KMS-11 (cell line): ENCODE measurements around the gene C16orf86.

Source experiments
- H2AFZ ChIP-seq: fragments of 200-600 bp; sonication (generic); 2 replicates; pipeline ENCODE4 v1.6.1; 2016; ENCODE audit warnings: antibody characterized with exemption, mixed run types, low read depth
- H3K27ac ChIP-seq: fragments of 200-600 bp; sonication (generic); 2 replicates; pipeline ENCODE4 v1.6.1; 2016; ENCODE audit warnings: mild to moderate bottlenecking, mixed run types
- H3K27me3 ChIP-seq: fragments of 200-600 bp; sonication (generic); 2 replicates; pipeline ENCODE4 v1.6.1; 2017; ENCODE audit warnings: mild to moderate bottlenecking, low read depth, mixed run types, moderate library complexity; ENCODE audit not compliant: insufficient read depth
- H3K36me3 ChIP-seq: fragments of 200-600 bp; sonication (generic); 2 replicates; pipeline ENCODE4 v1.6.1; 2017; ENCODE audit warnings: mild to moderate bottlenecking, mixed run types; ENCODE audit not compliant: insufficient read depth
- H3K4me1 ChIP-seq: fragments of 200-600 bp; sonication (generic); 2 replicates; pipeline ENCODE4 v1.6.1; 2016; ENCODE audit warnings: mild to moderate bottlenecking, low read depth, mixed run types; ENCODE audit not compliant: poor library complexity, severe bottlenecking
- H3K4me2 ChIP-seq: fragments of 200-600 bp; sonication (generic); 2 replicates; pipeline ENCODE4 v1.7.0; 2016; ENCODE audit warnings: mild to moderate bottlenecking, mixed run types
- H3K4me3 ChIP-seq: fragments of 200-600 bp; sonication (generic); IDR thresholded peaks from 2 replicates; pipeline ENCODE4 v1.6.1; 2017; ENCODE audit warnings: low read depth, low read length, mixed read lengths; ENCODE audit not compliant: insufficient read depth
- H3K79me2 ChIP-seq: fragments of 200-600 bp; sonication (generic); 2 replicates; pipeline ENCODE4 v1.6.1; 2016; ENCODE audit warnings: low read depth, mixed run types; ENCODE audit not compliant: insufficient read depth
- H3K9ac ChIP-seq: fragments of 200-600 bp; sonication (generic); 2 replicates; pipeline ENCODE4 v1.6.1; 2016; ENCODE audit warnings: mild to moderate bottlenecking, mixed run types
- H4K20me1 ChIP-seq: fragments of 200-600 bp; sonication (generic); 2 replicates; pipeline ENCODE4 v1.6.1; 2016; ENCODE audit warnings: mild to moderate bottlenecking, mixed run types; ENCODE audit not compliant: insufficient read depth
- TF ChIP-seq, protein P1 (sequence below): fragments of 200-600 bp; sonication (generic); conservative IDR thresholded peaks from 2 replicates; pipeline ENCODE4 v1.6.1; 2017; ENCODE audit warnings: low read depth, mild to moderate bottlenecking, antibody characterized with exemption, low read length, moderate library complexity, mixed read lengths

The C16orf86 gene

DNA sequence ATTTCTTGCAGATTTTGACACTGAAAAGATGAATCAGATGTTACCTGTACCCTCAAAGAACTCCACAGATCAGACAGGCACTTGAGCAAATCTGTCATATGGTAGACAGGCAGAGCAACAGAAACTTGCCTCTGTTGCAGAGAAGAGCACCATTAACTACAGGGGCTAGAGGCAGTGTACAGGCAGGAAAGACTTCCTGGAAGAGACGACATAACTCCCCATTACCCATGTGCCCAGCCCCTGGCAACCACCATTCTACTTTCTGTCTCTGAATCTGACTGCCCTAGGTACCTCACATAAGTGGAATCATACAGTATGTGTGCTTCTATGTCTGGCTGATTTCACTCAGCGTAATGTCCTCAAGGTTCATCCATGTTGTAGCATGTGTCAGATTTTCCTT is 37.0 kb downstream of the C16orf86 start:
- Histone ChIP-seq H3K79me2 (no peaks in the 10 kb centered on the region), H3K27ac (no peak overlapping the region), H4K20me1 (no peaks in the 10 kb centered on the region; the same call in 1 of the 2 replicates), H3K4me3 (no peak overlapping the region), H2AFZ (no peak overlapping the region), H3K36me3 (no peaks in the 10 kb centered on the region), H3K4me1 (no peaks in the 10 kb centered on the region), H3K27me3 (no peaks in the 10 kb centered on the region), H3K4me2 (no peak overlapping the region), H3K9ac (no peak overlapping the region)
- TF ChIP-seq, protein P1, sequence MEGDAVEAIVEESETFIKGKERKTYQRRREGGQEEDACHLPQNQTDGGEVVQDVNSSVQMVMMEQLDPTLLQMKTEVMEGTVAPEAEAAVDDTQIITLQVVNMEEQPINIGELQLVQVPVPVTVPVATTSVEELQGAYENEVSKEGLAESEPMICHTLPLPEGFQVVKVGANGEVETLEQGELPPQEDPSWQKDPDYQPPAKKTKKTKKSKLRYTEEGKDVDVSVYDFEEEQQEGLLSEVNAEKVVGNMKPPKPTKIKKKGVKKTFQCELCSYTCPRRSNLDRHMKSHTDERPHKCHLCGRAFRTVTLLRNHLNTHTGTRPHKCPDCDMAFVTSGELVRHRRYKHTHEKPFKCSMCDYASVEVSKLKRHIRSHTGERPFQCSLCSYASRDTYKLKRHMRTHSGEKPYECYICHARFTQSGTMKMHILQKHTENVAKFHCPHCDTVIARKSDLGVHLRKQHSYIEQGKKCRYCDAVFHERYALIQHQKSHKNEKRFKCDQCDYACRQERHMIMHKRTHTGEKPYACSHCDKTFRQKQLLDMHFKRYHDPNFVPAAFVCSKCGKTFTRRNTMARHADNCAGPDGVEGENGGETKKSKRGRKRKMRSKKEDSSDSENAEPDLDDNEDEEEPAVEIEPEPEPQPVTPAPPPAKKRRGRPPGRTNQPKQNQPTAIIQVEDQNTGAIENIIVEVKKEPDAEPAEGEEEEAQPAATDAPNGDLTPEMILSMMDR, result no peak

DNA sequence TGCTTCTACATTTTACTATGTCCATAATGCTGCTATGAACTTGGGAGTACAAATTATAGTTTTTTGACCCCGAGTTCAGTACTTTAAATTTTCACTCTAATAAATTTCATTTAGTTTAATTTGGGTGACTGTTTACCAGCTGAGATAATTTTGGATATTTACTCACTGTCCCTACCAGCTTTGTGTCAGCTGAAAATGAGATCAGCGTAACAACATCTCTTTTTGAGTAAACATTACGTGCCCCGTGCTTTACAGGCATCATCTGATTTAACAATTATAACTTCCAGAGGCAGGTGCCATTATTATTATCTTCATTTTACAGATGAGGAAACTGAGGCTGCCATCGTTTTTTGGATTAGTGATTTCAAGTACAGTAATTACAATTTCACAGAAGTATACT is 37.5 kb downstream of the C16orf86 start:
- TF ChIP-seq, protein P1, result no peak

DNA sequence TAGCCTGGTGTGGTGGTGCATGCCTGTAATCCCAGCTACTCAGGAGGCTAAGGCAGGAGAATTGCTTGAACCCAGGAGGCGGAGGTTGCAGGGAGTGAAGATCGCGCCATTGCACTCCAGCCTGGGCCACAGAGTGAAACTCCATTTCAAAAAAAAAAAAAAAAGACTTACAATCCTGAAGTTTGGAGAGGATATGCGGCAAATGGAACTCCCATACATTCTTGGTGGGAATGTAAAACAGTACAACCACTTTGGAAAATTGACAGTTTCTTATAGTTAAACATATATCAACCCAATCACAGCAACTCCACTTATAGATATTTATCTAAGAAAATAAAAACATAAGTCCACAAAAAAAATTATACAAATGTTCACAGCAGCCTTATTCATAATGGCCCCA is 40.6 kb downstream of the C16orf86 start:
- Histone ChIP-seq H3K4me2 (no peak overlapping the region), H3K4me3 (no peak overlapping the region), H3K9ac (no peak overlapping the region), H3K36me3 (no peaks in the 10 kb centered on the region), H3K79me2 (0 out of 2 replicates have a peak, but pooled peaks cover 4% of the 10 kb centered on the region), H2AFZ (no peak overlapping the region), H3K4me1 (no peaks in the 10 kb centered on the region), H3K27ac (no peak overlapping the region), H3K27me3 (no peaks in the 10 kb centered on the region), H4K20me1 (no peaks in the 10 kb centered on the region; the same call in 1 of the 2 replicates)
- TF ChIP-seq, protein P1, result no peak

More for the DNA sequence above, 37.5 kb downstream of the C16orf86 start:
- H3K27ac ChIP-seq, result no peak overlapping the region
- H3K4me2 ChIP-seq, result no peak overlapping the region
- H3K4me3 ChIP-seq, result no peak overlapping the region
- no peaks in the 10 kb centered on the region; the same call in 1 of the 2 replicates for H4K20me1 ChIP-seq
- H3K27me3 ChIP-seq, result no peaks in the 10 kb centered on the region
- no peak overlapping the region for H3K9ac ChIP-seq
- H3K79me2 ChIP-seq, result no peaks in the 10 kb centered on the region
- no peaks in the 10 kb centered on the region for H3K4me1 ChIP-seq
- no peaks in the 10 kb centered on the region for H3K36me3 ChIP-seq
- no peak overlapping the region for H2AFZ ChIP-seq

DNA sequence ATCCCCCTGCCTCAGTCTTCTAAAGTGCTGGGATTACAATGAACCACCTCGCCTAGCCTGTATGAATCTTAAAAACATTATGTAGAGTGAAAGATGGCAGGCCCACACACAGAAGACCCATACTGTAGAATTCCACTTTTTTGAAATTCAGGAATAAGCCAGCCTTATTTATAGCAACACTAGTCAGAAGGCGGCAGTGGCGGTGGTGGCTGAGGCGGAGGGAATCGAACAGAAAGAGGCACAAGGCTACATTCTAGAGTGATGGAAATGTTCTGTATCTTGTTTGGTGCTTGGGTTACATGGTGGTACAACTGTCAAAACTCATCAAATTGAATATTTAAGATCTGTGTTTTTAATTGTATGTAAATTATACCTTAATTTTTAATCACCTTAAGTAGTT is 41.2 kb downstream of the C16orf86 start:
- no peak overlapping the region for H2AFZ ChIP-seq
- H3K9ac ChIP-seq, result no peak overlapping the region
- no peak overlapping the region for H3K4me3 ChIP-seq
- no peak overlapping the region for H3K4me2 ChIP-seq
- H3K4me1 ChIP-seq, result no peaks in the 10 kb centered on the region
- H3K27ac ChIP-seq, result no peak overlapping the region
- H3K79me2 ChIP-seq, result 0 out of 2 replicates have a peak, but pooled peaks cover 4% of the 10 kb centered on the region
- no peaks in the 10 kb centered on the region for H3K36me3 ChIP-seq
- no peaks in the 10 kb centered on the region for H3K27me3 ChIP-seq
- TF ChIP-seq, protein P1, result no peak
- H4K20me1 ChIP-seq, result no peaks in the 10 kb centered on the region; the same call in 1 of the 2 replicates
